B cell (primary cell): ENCODE results near the gene TOMM6. TPM values are rescaled to one million over a fixed set of nuclear protein-coding genes. Genes with fewer than 3 reads are reported as not detected.

ENCODE experiments used
- ATAC-seq: fragments of 200-7000 bp; cut with Tn5 transposase; one replicate; pipeline ENCODE4 v1.10.0; 2021; ENCODE audit warnings: low read depth, mild to moderate bottlenecking, moderate number of reproducible peaks, moderate library complexity
- CTCF ChIA-PET: fragments of 350-600 bp; sonication (Branson Sonifier 250); formaldehyde crosslinking; loops from one replicate; lab custom pipeline; 2021; ENCODE audit warnings: antibody characterized with exemption, inconsistent platforms; lab: Charles Lee
- POLR2A ChIA-PET: fragments of 350-600 bp; sonication (Branson Sonifier 250); formaldehyde crosslinking; loops from one replicate; lab custom pipeline; 2021; ENCODE audit warnings: antibody characterized with exemption; lab: Charles Lee
- DNase-seq: peaks from one replicate; pipeline ENCODE4 v3.0.0; 2013
- H2AFZ ChIP-seq: 2 replicates; pipeline ENCODE4 v1.6.1; 2012; ENCODE audit warnings: mild to moderate bottlenecking, low read depth, low read length; ENCODE audit not compliant: insufficient read depth, poor library complexity, severe bottlenecking
- H3K27ac ChIP-seq, 2 donors: 1 replicate in 1 of 2; 2 replicates in 1 of 2; pipeline ENCODE4 v1.5.1; 2012 to 2013; ENCODE audit warnings: low read length in 2 of 2, mild to moderate bottlenecking in 2 of 2, moderate library complexity in 1 of 2
- H3K27me3 ChIP-seq, 4 experiments: fragments of 200-600 bp in 1 of 4; sonication (generic) in 1 of 4; replicated peaks in 1 of 4; 1 replicate in 2 of 4; 2 replicates in 2 of 4; pipeline versions ENCODE4 v1.6.1 to v1.7.0; 2013 to 2016; ENCODE audit warnings: low read length in 3 of 4, mild to moderate bottlenecking in 2 of 4, mixed read lengths in 1 of 4, moderate library complexity in 1 of 4; ENCODE audit not compliant: insufficient read depth in 4 of 4, control insufficient read depth in 3 of 4; ENCODE audit errors: control extremely low read depth in 1 of 4
- H3K36me3 ChIP-seq, 2 experiments: replicated peaks in 1 of 2; 1 replicate in 1 of 2; 2 replicates in 1 of 2; pipeline versions ENCODE4 v1.6.1 to v1.7.1; 2013; ENCODE audit warnings: low read length in 1 of 2; ENCODE audit not compliant: insufficient read depth in 2 of 2, control insufficient read depth in 1 of 2; ENCODE audit errors: control extremely low read depth in 1 of 2, extremely low read depth in 1 of 2
- H3K4me1 ChIP-seq, 2 donors: fragments of 200-600 bp in 1 of 2; sonication (generic) in 1 of 2; 1 replicate in 1 of 2; 2 replicates in 1 of 2; pipeline versions ENCODE4 v1.5.1 to v1.6.1; 2013 to 2017; ENCODE audit warnings: low read length in 2 of 2; ENCODE audit not compliant: control insufficient read depth in 2 of 2, insufficient read depth in 2 of 2
- H3K4me2 ChIP-seq: replicated peaks from 2 replicates; pipeline ENCODE3; 2012; ENCODE audit warnings: mild to moderate bottlenecking, low read depth, low read length; ENCODE audit not compliant: poor library complexity, severe bottlenecking
- H3K4me3 ChIP-seq, 5 experiments: fragments of 200-600 bp in 1 of 5; sonication (generic) in 1 of 5; 1 replicate in 3 of 5; 2 replicates in 2 of 5; pipeline versions ENCODE4 v1.5.1 to v1.7.0; 2011 to 2016; ENCODE audit warnings: low read length in 4 of 5, mild to moderate bottlenecking in 4 of 5, low read depth in 2 of 5, control low read depth in 1 of 5, moderate library complexity in 1 of 5; ENCODE audit not compliant: insufficient read depth in 1 of 5; ENCODE audit errors: control extremely low read depth in 1 of 5, extremely low read depth in 1 of 5
- H3K79me2 ChIP-seq: fragments of 200-600 bp; sonication (generic); one replicate; pipeline ENCODE4 v1.6.0; 2016; ENCODE audit warnings: low read length; ENCODE audit not compliant: control insufficient read depth, insufficient read depth
- H3K9ac ChIP-seq: fragments of 200-600 bp; sonication (generic); 2 replicates; pipeline ENCODE4 v1.6.1; 2017; ENCODE audit warnings: mild to moderate bottlenecking, low read length, moderate library complexity
- H3K9me3 ChIP-seq, 3 donors: one replicate each; pipeline versions ENCODE4 v1.6.1 to v1.7.1; 2013; ENCODE audit warnings: low read length in 2 of 3; ENCODE audit not compliant: control insufficient read depth in 2 of 3, insufficient read depth in 1 of 3; ENCODE audit errors: control extremely low read depth in 1 of 3
- H4K20me1 ChIP-seq: 2 replicates; pipeline ENCODE4 v1.6.0; 2012; ENCODE audit warnings: mild to moderate bottlenecking, low read length; ENCODE audit not compliant: insufficient read depth, control insufficient read depth, poor library complexity, severe bottlenecking
- H3K27ac Mint-ChIP-seq: one replicate; pipeline ENCODE4 v1.8.0; 2021; ENCODE audit warnings: mixed read lengths
- H3K27me3 Mint-ChIP-seq: one replicate; pipeline ENCODE4 v1.8.0; 2021; ENCODE audit warnings: mixed read lengths
- H3K4me1 Mint-ChIP-seq: one replicate; pipeline ENCODE4 v1.8.0; 2021; ENCODE audit warnings: mixed read lengths
- H3K4me3 Mint-ChIP-seq: one replicate; pipeline ENCODE4 v1.8.0; 2021; ENCODE audit warnings: mixed read lengths
- H3K9me3 Mint-ChIP-seq: one replicate; pipeline ENCODE4 v1.8.0; 2022; ENCODE audit warnings: mixed read lengths; ENCODE audit not compliant: insufficient read depth
- WGBS: methylation state at CpG from one replicate; pipeline ENCODE4 v1.1.5; 2013; ENCODE audit warnings: missing lambda C conversion rate; ENCODE audit not compliant: insufficient coverage; 5-methylcytosine and 5-hydroxymethylcytosine counted together
- intact Hi-C: fragments of 100-400 bp; cut with micrococcal nuclease; formaldehyde crosslinking; loops from one replicate; pipeline ENCODE4 v1.10.0; 2022
- polyA plus RNA-seq: library from polyadenylated mRNA; depleted of rRNA; stranded (reverse); fragments of >200 nt; gene quantifications from 2 replicates; pipeline ENCODE4 v1.2.3, GENCODE V29; 2012
- small RNA-seq: library from RNA; depleted of rRNA; stranded (forward); fragments of <200 nt; gene quantifications from one replicate; pipeline ENCODE3, GENCODE V24; 2012; ENCODE audit warnings: low replicate concordance, low read depth; ENCODE audit not compliant: insufficient read length
- total RNA-seq, 2 donors: library from RNA; stranded (reverse); fragments of 120-200 nt in 1 of 2; gene quantifications; 1 replicate in 1 of 2; 2 replicates in 1 of 2; pipeline versions ENCODE4 v1.2.3 to v1.2.4, GENCODE V29; 2013 to 2022
- TF ChIP-seq, protein P1 (sequence below): fragments of 200-600 bp; IDR thresholded peaks from one replicate; pipeline ENCODE4 v1.8.0; 2022; ENCODE audit warnings: antibody characterized with exemption, mild to moderate bottlenecking

The TOMM6 gene
- total and polyA plus RNA-seq, 2 donors (not counting 1 experiment from before 2014, with no cell fraction given), result 117 to 239 TPM

DNA sequence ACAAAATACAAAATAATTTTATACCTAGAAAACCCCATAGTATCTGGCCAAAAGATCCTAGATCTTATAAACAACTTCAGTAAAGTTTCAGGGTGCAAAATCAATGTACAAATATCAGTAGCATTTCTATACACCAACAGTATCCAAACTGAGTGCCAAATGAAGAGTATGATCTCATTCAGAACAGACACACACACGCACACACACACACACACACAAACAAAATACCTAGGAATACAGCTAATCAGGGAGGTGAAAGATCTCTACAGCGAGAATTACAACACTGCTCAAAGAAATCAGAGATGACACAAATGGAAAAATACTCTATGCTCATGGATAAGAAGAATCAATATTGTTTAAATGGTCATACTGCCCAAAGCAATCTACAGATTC, 49.2 kb downstream of the TOMM6 start:
- Mint-ChIP-seq H3K4me3 (no peak overlapping the region), H3K27ac (no peak overlapping the region), H3K4me1 (no peaks in the 10 kb centered on the region), H3K27me3 (no peaks in the 10 kb centered on the region), H3K9me3 (no peaks in the 10 kb centered on the region)
- TF ChIP-seq, protein P1, sequence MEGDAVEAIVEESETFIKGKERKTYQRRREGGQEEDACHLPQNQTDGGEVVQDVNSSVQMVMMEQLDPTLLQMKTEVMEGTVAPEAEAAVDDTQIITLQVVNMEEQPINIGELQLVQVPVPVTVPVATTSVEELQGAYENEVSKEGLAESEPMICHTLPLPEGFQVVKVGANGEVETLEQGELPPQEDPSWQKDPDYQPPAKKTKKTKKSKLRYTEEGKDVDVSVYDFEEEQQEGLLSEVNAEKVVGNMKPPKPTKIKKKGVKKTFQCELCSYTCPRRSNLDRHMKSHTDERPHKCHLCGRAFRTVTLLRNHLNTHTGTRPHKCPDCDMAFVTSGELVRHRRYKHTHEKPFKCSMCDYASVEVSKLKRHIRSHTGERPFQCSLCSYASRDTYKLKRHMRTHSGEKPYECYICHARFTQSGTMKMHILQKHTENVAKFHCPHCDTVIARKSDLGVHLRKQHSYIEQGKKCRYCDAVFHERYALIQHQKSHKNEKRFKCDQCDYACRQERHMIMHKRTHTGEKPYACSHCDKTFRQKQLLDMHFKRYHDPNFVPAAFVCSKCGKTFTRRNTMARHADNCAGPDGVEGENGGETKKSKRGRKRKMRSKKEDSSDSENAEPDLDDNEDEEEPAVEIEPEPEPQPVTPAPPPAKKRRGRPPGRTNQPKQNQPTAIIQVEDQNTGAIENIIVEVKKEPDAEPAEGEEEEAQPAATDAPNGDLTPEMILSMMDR, result no peak
- Histone ChIP-seq H2AFZ (no peak overlapping the region), H3K79me2 (no peaks in the 10 kb centered on the region), H4K20me1 (no peaks in the 10 kb centered on the region), H3K27ac (no peak overlapping the region), H3K4me2 (no peak overlapping the region), H3K9me3 (no peaks in the 10 kb centered on the region), H3K36me3 (no peaks in the 10 kb centered on the region), H3K9ac (no peak overlapping the region), H3K27me3 (no peaks in the 10 kb centered on the region), H3K4me3 (no peak overlapping the region), H3K4me1 (no peaks in the 10 kb centered on the region)
- no CpG with 5 or more reads among the region's 2 CpGs for WGBS
- no peak for ATAC-seq
- DNase-seq, result no peak
- CTCF ChIA-PET, result no interaction called here
- intact Hi-C loops, result no loop called here
- POLR2A ChIA-PET, result no interaction called here

Small RNAs within 50 kb of the gene (small RNA-seq; reads per million reads assigned to genes)
- gene AL365205.2, result not detected
- gene AL365205.3, result not detected
- not detected for gene RF00393

Other genes with a start within 250 kb of the TOMM6 start
- gene FOXP4, start 241.3 kb upstream of the TOMM6 start, total RNA-seq, result 37.5 and 38.7 TPM in 2 replicates
- 15.9 and 17.0 TPM in 2 replicates for gene FOXP4, start 241.3 kb upstream of the TOMM6 start, polyA plus RNA-seq
- gene MDFI, start 149.2 kb upstream of the TOMM6 start, total RNA-seq, result not detected in 2 replicates
- not detected in 2 replicates for gene MDFI, start 149.2 kb upstream of the TOMM6 start, polyA plus RNA-seq
- 147 and 148 TPM in 2 replicates for gene TFEB, start 52.1 kb upstream of the TOMM6 start, total RNA-seq
- gene TFEB, start 52.1 kb upstream of the TOMM6 start, polyA plus RNA-seq, result 77.4 and 113 TPM in 2 replicates
- gene PGC, start 40.3 kb upstream of the TOMM6 start, total RNA-seq, result not detected in 2 replicates
- not detected in 2 replicates for gene PGC, start 40.3 kb upstream of the TOMM6 start, polyA plus RNA-seq
- 8.6 and 9.8 TPM in 2 replicates for gene FRS3, start 7.8 kb upstream of the TOMM6 start, total RNA-seq
- gene FRS3, start 7.8 kb upstream of the TOMM6 start, polyA plus RNA-seq, result 8.7 and 12.0 TPM in 2 replicates
- gene PRICKLE4, start 6.9 kb upstream of the TOMM6 start, total RNA-seq, result not detected in 2 replicates
- gene PRICKLE4, start 6.9 kb upstream of the TOMM6 start, polyA plus RNA-seq, result 0.60 and 0.75 TPM in 2 replicates
- gene USP49, start 107.7 kb downstream of the TOMM6 start, total RNA-seq, result 7.5 and 9.9 TPM in 2 replicates
- 2.6 and 3.2 TPM in 2 replicates for gene USP49, start 107.7 kb downstream of the TOMM6 start, polyA plus RNA-seq
- 18.2 and 24.2 TPM in 2 replicates for gene MED20, start 133.4 kb downstream of the TOMM6 start, total RNA-seq
- 4.6 and 5.3 TPM in 2 replicates for gene MED20, start 133.4 kb downstream of the TOMM6 start, polyA plus RNA-seq
- 10.5 and 11.1 TPM in 2 replicates for gene BYSL, start 133.8 kb downstream of the TOMM6 start, total RNA-seq
- gene BYSL, start 133.8 kb downstream of the TOMM6 start, polyA plus RNA-seq, result 5.8 and 6.0 TPM in 2 replicates
- gene CCND3, start 154.1 kb downstream of the TOMM6 start, total RNA-seq, result 136 and 145 TPM in 2 replicates
- 218 and 298 TPM in 2 replicates for gene CCND3, start 154.1 kb downstream of the TOMM6 start, polyA plus RNA-seq